ENCODE data around the gene LY6G6F. TPM values are rescaled to one million over a fixed set of nuclear protein-coding genes. Genes with fewer than 3 reads are reported as not detected.
A peak's percentile ranks its signal among the peaks of the same experiment; 100 is the strongest.

LY6G6F gene
- total RNA-seq, 1 donor from 2014 or later = not detected

DNA sequence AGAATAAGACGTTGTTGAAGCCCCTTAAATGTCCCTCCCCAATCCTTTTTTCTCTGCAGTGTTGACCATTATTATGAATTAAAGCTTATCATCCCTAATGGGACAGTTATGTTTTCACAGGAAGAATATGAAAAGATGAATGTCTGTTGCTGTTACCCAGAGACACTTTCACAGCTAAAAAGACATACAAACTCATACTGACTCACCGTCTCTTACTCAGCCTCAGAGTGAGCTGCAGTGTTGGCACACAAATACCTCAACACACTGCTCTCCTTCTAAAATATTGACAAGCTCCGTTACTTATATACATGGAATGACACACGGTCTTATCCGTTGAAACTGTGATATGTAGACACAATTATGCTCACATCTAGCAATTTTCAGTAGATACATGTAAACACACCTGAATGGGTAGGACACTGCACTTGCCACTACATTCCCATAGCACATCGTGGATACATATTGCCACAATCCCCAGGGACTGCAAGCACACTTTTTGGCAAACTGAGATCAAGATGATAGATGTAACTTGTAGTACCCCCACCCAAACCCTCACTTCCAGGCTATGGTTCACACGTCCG is 46.2 kb downstream of the LY6G6F start:
- peak overlapping the region; percentile 75 for H3K27ac Mint-ChIP-seq (ENCODE audit: unreplicated experiment)
- H3K4me3 Mint-ChIP-seq (ENCODE audit: unreplicated experiment) = no peak overlapping the region
- H3K27me3 Mint-ChIP-seq (ENCODE audit: low read depth) = no peaks in the 10 kb centered on the region
- no peak for DNase-seq (ENCODE audit: low spot score)
- H3K9me3 Mint-ChIP-seq (ENCODE audit: low read depth) = no peaks in the 10 kb centered on the region
- peaks cover 10% of the 10 kb centered on the region for H3K4me1 Mint-ChIP-seq (ENCODE audit: low read depth)
- TF ChIP-seq, protein P1, sequence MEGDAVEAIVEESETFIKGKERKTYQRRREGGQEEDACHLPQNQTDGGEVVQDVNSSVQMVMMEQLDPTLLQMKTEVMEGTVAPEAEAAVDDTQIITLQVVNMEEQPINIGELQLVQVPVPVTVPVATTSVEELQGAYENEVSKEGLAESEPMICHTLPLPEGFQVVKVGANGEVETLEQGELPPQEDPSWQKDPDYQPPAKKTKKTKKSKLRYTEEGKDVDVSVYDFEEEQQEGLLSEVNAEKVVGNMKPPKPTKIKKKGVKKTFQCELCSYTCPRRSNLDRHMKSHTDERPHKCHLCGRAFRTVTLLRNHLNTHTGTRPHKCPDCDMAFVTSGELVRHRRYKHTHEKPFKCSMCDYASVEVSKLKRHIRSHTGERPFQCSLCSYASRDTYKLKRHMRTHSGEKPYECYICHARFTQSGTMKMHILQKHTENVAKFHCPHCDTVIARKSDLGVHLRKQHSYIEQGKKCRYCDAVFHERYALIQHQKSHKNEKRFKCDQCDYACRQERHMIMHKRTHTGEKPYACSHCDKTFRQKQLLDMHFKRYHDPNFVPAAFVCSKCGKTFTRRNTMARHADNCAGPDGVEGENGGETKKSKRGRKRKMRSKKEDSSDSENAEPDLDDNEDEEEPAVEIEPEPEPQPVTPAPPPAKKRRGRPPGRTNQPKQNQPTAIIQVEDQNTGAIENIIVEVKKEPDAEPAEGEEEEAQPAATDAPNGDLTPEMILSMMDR (IDR thresholded peaks at IDR 0.05) = no peak
- no peaks in the 10 kb centered on the region for H3K36me3 Mint-ChIP-seq (ENCODE audit: low read depth)

DNA sequence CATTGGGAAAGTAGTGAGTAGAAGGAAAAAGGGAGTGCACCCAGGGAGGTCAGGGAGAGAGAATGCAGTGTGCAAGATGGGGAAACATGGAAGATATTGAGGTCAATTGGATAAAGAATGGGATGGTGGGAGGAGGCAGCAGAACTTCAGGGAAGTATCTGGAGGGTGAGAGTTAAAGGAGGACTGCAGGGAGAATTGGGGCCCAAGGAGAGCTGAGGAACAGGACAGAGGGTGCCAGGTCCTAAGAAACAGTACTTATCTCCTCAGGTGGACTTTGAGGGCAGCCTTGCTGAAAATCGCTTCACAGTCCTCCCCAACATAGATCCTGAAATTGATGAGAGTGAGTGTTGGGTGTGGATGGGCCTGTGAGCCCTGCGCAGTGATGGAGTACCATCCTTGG is 51.6 kb downstream of the LY6G6F start:
- TF ChIP-seq, protein P1 (IDR thresholded peaks at IDR 0.05) = no peak
- Mint-ChIP-seq H3K9me3 (ENCODE audit: low read depth) (no peaks in the 10 kb centered on the region), H3K27me3 (ENCODE audit: low read depth) (no peaks in the 10 kb centered on the region), H3K36me3 (ENCODE audit: low read depth) (peaks cover 4% of the 10 kb centered on the region), H3K27ac (ENCODE audit: unreplicated experiment) (no peak overlapping the region), H3K4me3 (ENCODE audit: unreplicated experiment) (no peak overlapping the region), H3K4me1 (ENCODE audit: low read depth) (peaks cover 2% of the 10 kb centered on the region)
- no peak for DNase-seq (ENCODE audit: low spot score)

Small RNA genes within 50 kb of the gene (microRNA-seq; reads per million reads assigned to microRNA genes)
- gene MIR4646 (ENCODE audit: borderline number of aligned reads) = not detected

Other genes starting within 250 kb of the LY6G6F start
- 7.8 to 9.4 TPM (median 9.0 TPM) in 3 replicates for gene MICB, start 208.7 kb upstream of the LY6G6F start, total RNA-seq
- not detected in 3 replicates for gene MCCD1, start 177.9 kb upstream of the LY6G6F start, total RNA-seq
- gene DDX39B, start 164.9 kb upstream of the LY6G6F start, total RNA-seq = 222 to 230 TPM (median 227 TPM) in 3 replicates
- gene ATP6V1G2, start 160.3 kb upstream of the LY6G6F start, total RNA-seq = 2.4 to 4.1 TPM (median 3.0 TPM) in 3 replicates
- gene NFKBIL1, start 159.3 kb upstream of the LY6G6F start, total RNA-seq = 21.2 to 30.1 TPM (median 29.6 TPM) in 3 replicates
- gene LTA, start 134.6 kb upstream of the LY6G6F start, total RNA-seq = not detected in 3 replicates
- gene TNF, start 131.3 kb upstream of the LY6G6F start, total RNA-seq = not detected in 3 replicates
- not detected in 3 replicates for gene LTB, start 124.4 kb upstream of the LY6G6F start, total RNA-seq
- not detected in 3 replicates for gene LST1, start 120.6 kb upstream of the LY6G6F start, total RNA-seq
- not detected in 3 replicates for gene NCR3, start 113.9 kb upstream of the LY6G6F start, total RNA-seq
- gene AIF1, start 91.6 kb upstream of the LY6G6F start, total RNA-seq = not detected in 3 replicates
- gene PRRC2A, start 86.2 kb upstream of the LY6G6F start, total RNA-seq = 156 to 185 TPM (median 157 TPM) in 3 replicates
- gene BAG6, start 54.2 kb upstream of the LY6G6F start, total RNA-seq = 253 to 308 TPM (median 262 TPM) in 3 replicates
- 0.85 to 1.2 TPM in 2 of 3 replicates, not detected in the other for gene APOM, start 51.0 kb upstream of the LY6G6F start, total RNA-seq
- 19.1 to 20.3 TPM (median 20.2 TPM) in 3 replicates for gene C6orf47, start 46.1 kb upstream of the LY6G6F start, total RNA-seq
- 12.0 to 15.4 TPM (median 13.9 TPM) in 3 replicates for gene GPANK1, start 41.9 kb upstream of the LY6G6F start, total RNA-seq
- 116 to 126 TPM (median 122 TPM) in 3 replicates for gene CSNK2B, start 40.8 kb upstream of the LY6G6F start, total RNA-seq
- gene LY6G5B, start 36.9 kb upstream of the LY6G6F start, total RNA-seq = 10.2 to 14.3 TPM (median 11.7 TPM) in 3 replicates
- gene LY6G5C, start 25.8 kb upstream of the LY6G6F start, total RNA-seq = 1.3 to 3.6 TPM (median 2.4 TPM) in 3 replicates
- gene ABHD16A, start 3.5 kb upstream of the LY6G6F start, total RNA-seq = 27.8 to 33.9 TPM (median 32.3 TPM) in 3 replicates
- gene LY6G6D, start 8.5 kb downstream of the LY6G6F start, total RNA-seq = not detected in 3 replicates
- 0.30 TPM in 1 of 3 replicates, not detected in the others for gene LY6G6C, start 14.9 kb downstream of the LY6G6F start, total RNA-seq
- not detected in 3 replicates for gene MPIG6B, start 16.5 kb downstream of the LY6G6F start, total RNA-seq
- gene DDAH2, start 22.4 kb downstream of the LY6G6F start, total RNA-seq = 66.4 to 99.6 TPM (median 95.7 TPM) in 3 replicates
- gene CLIC1, start 29.7 kb downstream of the LY6G6F start, total RNA-seq = 256 to 328 TPM (median 317 TPM) in 3 replicates
- 8.4 to 17.4 TPM (median 9.4 TPM) in 3 replicates for gene MSH5, start 33.1 kb downstream of the LY6G6F start, total RNA-seq
- 1.3 to 2.4 TPM (median 1.4 TPM) in 3 replicates for gene SAPCD1, start 55.8 kb downstream of the LY6G6F start, total RNA-seq
- gene VWA7, start 70.5 kb downstream of the LY6G6F start, total RNA-seq = 0.15 to 0.62 TPM (median 0.17 TPM) in 3 replicates
- gene VARS1, start 88.9 kb downstream of the LY6G6F start, total RNA-seq = 71.1 to 101 TPM (median 71.9 TPM) in 3 replicates
- gene LSM2, start 100.1 kb downstream of the LY6G6F start, total RNA-seq = 35.0 to 42.5 TPM (median 35.7 TPM) in 3 replicates
- gene HSPA1L, start 108.4 kb downstream of the LY6G6F start, total RNA-seq = 0.89 to 1.5 TPM (median 1.00 TPM) in 3 replicates
- 23.0 to 46.3 TPM (median 46.2 TPM) in 3 replicates for gene HSPA1A, start 108.7 kb downstream of the LY6G6F start, total RNA-seq
- 46.8 to 57.9 TPM (median 50.4 TPM) in 3 replicates for gene HSPA1B, start 120.9 kb downstream of the LY6G6F start, total RNA-seq
- 63.8 to 67.5 TPM (median 64.2 TPM) in 3 replicates for gene NEU1, start 156.0 kb downstream of the LY6G6F start, total RNA-seq
- gene SLC44A4, start 172.1 kb downstream of the LY6G6F start, total RNA-seq = not detected in 3 replicates
- gene EHMT2, start 190.8 kb downstream of the LY6G6F start, total RNA-seq = 37.7 to 53.0 TPM (median 40.0 TPM) in 3 replicates
- gene ZBTB12, start 195.2 kb downstream of the LY6G6F start, total RNA-seq = 6.3 to 7.6 TPM (median 6.7 TPM) in 3 replicates
- 0.52 to 1.5 TPM (median 0.56 TPM) in 3 replicates for gene C2, start 220.9 kb downstream of the LY6G6F start, total RNA-seq
- gene CFB, start 239.2 kb downstream of the LY6G6F start, total RNA-seq = 2.3 to 3.2 TPM (median 2.6 TPM) in 3 replicates